Caco-2 (cell line): Measurements from ENCODE around the gene AKT3. TPM values are rescaled to one million over a fixed set of nuclear protein-coding genes. Genes with fewer than 3 reads are reported as not detected.

Experiments used
- BruUV-seq: library from RNA; stranded (reverse); fragments of 400-500 nt; replicated peaks from 2 replicates; lab custom pipeline; 2021; lab: Mats Ljungman, UMichigan
- CTCF ChIA-PET: fragments of 300-600 bp; sonication (Branson Sonifier 250); formaldehyde crosslinking; loops from one replicate; lab custom pipeline; 2022; ENCODE audit warnings: antibody characterized with exemption; lab: Charles Lee
- POLR2A ChIA-PET: fragments of 300-600 bp; sonication (Branson Sonifier 250); formaldehyde crosslinking; loops from one replicate; lab custom pipeline; 2022; ENCODE audit warnings: antibody characterized with exemption; lab: Charles Lee
- DNase-seq, 2 experiments: peaks; one replicate each; pipeline versions ENCODE4 v3.0.0 to v3.0.0-alpha.2; 2020 to 2022
- H3K27me3 ChIP-seq: replicated peaks from 2 replicates; pipeline ENCODE4 v1.6.0; 2011; ENCODE audit warnings: low read length; ENCODE audit not compliant: control insufficient read depth, insufficient read depth
- H3K36me3 ChIP-seq: 2 replicates; pipeline ENCODE4 v1.5.1; 2011; ENCODE audit warnings: low read length; ENCODE audit not compliant: control insufficient read depth, insufficient read depth
- H3K4me1 ChIP-seq: fragments of 250-450 bp; sonication (Bioruptor Pico); 2 replicates; pipeline ENCODE4 v1.5.1; 2020; ENCODE audit warnings: mild to moderate bottlenecking
- H3K4me3 ChIP-seq: 2 replicates; pipeline ENCODE4 v1.5.1; 2011; ENCODE audit warnings: low read depth, mild to moderate bottlenecking, control low read depth, low read length
- H3K9me3 ChIP-seq: fragments of 250-450 bp; sonication (Bioruptor Pico); 2 replicates; pipeline ENCODE4 v1.5.1; 2020; ENCODE audit warnings: mild to moderate bottlenecking, moderate library complexity
- H3K27ac Mint-ChIP-seq: one replicate; pipeline ENCODE4 v1.8.0; 2022; ENCODE audit warnings: mixed read lengths; ENCODE audit not compliant: unreplicated experiment
- H3K27me3 Mint-ChIP-seq: one replicate; pipeline ENCODE4 v1.8.0; 2022; ENCODE audit warnings: mixed read lengths; ENCODE audit not compliant: insufficient read depth, unreplicated experiment
- H3K36me3 Mint-ChIP-seq: one replicate; pipeline ENCODE4 v1.8.0; 2022; ENCODE audit warnings: mild to moderate bottlenecking, mixed read lengths; ENCODE audit not compliant: insufficient read depth, unreplicated experiment
- H3K4me1 Mint-ChIP-seq: one replicate; pipeline ENCODE4 v1.8.0; 2022; ENCODE audit warnings: low read depth, mixed read lengths; ENCODE audit not compliant: unreplicated experiment
- H3K4me3 Mint-ChIP-seq: one replicate; pipeline ENCODE4 v1.8.0; 2022; ENCODE audit warnings: mild to moderate bottlenecking, moderate library complexity, mixed read lengths; ENCODE audit not compliant: unreplicated experiment
- H3K9me3 Mint-ChIP-seq: one replicate; pipeline ENCODE4 v1.8.0; 2022; ENCODE audit warnings: mixed read lengths; ENCODE audit not compliant: unreplicated experiment
- CTCF ChIP-seq, 2 experiments: fragments of 200-600 bp in 1 of 2; IDR thresholded peaks; 1 replicate in 1 of 2; 2 replicates in 1 of 2; pipeline versions ENCODE4 v1.5.1 to v1.8.0; 2011 to 2022; ENCODE audit warnings: antibody characterized with exemption in 1 of 2, control low read depth in 1 of 2, inconsistent platforms in 1 of 2, low read depth in 1 of 2, low read length in 1 of 2, mild to moderate bottlenecking in 1 of 2, moderate library complexity in 1 of 2; ENCODE audit not compliant: insufficient read depth in 1 of 2, severe bottlenecking in 1 of 2, unreplicated experiment in 1 of 2
- intact Hi-C: fragments of 100-400 bp; cut with micrococcal nuclease; formaldehyde crosslinking; loops from one replicate; pipeline ENCODE4 v1.10.0; 2022; ENCODE audit not compliant: unreplicated experiment
- total RNA-seq: library from RNA; stranded (reverse); gene quantifications from 2 replicates; pipeline ENCODE4 v1.2.3, GENCODE V29; 2022

AKT3 gene
- total RNA-seq, 1 experiment from 2014 or later, result 3.7 TPM

GRCh38 chr1:243672539-243673074, 177.4 kb downstream of the AKT3 start:
- Mint-ChIP-seq H3K27me3 (peaks cover 14% of the 10 kb centered on the region), H3K4me3 (no peak overlapping the region), H3K9me3 (no peaks in the 10 kb centered on the region), H3K36me3 (no peaks in the 10 kb centered on the region), H3K27ac (no peak overlapping the region), H3K4me1 (no peaks in the 10 kb centered on the region)
- Histone ChIP-seq H3K4me1 (no peaks in the 10 kb centered on the region), H3K27me3 (no peaks in the 10 kb centered on the region), H3K4me3 (no peak overlapping the region), H3K9me3 (no peaks in the 10 kb centered on the region), H3K36me3 (no peaks in the 10 kb centered on the region)
- DNase-seq, result no peak
- ChIA-PET CTCF (no interaction called here), POLR2A (no interaction called here)
- intact Hi-C loops, result no loop called here
- no peak for TF ChIP-seq CTCF (IDR thresholded peaks at IDR 0.05; ENCODE audit: insufficient read depth in 1 of 2, low read depth in 1 of 2, low read length in 1 of 2, severe bottlenecking in 1 of 2, unreplicated experiment in 1 of 2)
- no TSS peak for BruUV-seq

- no peak for TF ChIP-seq CTCF (IDR thresholded peaks at IDR 0.05; ENCODE audit: insufficient read depth in 1 of 2, low read depth in 1 of 2, low read length in 1 of 2, severe bottlenecking in 1 of 2, unreplicated experiment in 1 of 2)
- CTCF ChIA-PET, result no interaction called here
- Histone ChIP-seq H3K36me3 (no peaks in the 10 kb centered on the region), H3K9me3 (no peaks in the 10 kb centered on the region), H3K4me1 (no peaks in the 10 kb centered on the region), H3K4me3 (no peak overlapping the region), H3K27me3 (no peaks in the 10 kb centered on the region)
- Mint-ChIP-seq H3K9me3 (no peaks in the 10 kb centered on the region), H3K4me3 (no peak overlapping the region), H3K27ac (no peak overlapping the region), H3K4me1 (no peaks in the 10 kb centered on the region), H3K36me3 (no peaks in the 10 kb centered on the region), H3K27me3 (peaks cover 7% of the 10 kb centered on the region)
- intact Hi-C loops, result no loop called here
- no TSS peak for BruUV-seq
- POLR2A ChIA-PET, result no interaction called here
- no peak for DNase-seq
Measured at GRCh38 chr1:243667591-243667990, 182.5 kb downstream of the AKT3 start.

- no peak for DNase-seq
- Mint-ChIP-seq H3K36me3 (no peaks in the 10 kb centered on the region), H3K9me3 (no peaks in the 10 kb centered on the region), H3K4me3 (no peak overlapping the region), H3K27me3 (peaks cover 7% of the 10 kb centered on the region), H3K27ac (no peak overlapping the region), H3K4me1 (no peaks in the 10 kb centered on the region)
- Histone ChIP-seq H3K4me3 (no peak overlapping the region), H3K27me3 (no peaks in the 10 kb centered on the region), H3K9me3 (no peaks in the 10 kb centered on the region), H3K36me3 (no peaks in the 10 kb centered on the region), H3K4me1 (no peaks in the 10 kb centered on the region)
- ChIA-PET POLR2A (no interaction called here), CTCF (no interaction called here)
- no peak for TF ChIP-seq CTCF (IDR thresholded peaks at IDR 0.05; ENCODE audit: insufficient read depth in 1 of 2, low read depth in 1 of 2, low read length in 1 of 2, severe bottlenecking in 1 of 2, unreplicated experiment in 1 of 2)
- no TSS peak for BruUV-seq
- intact Hi-C loops, result no loop called here
Measured at GRCh38 chr1:243667133-243667532, 182.9 kb downstream of the AKT3 start.
